ENCODE data around the gene TNRC6A. TPM values are rescaled to one million over a fixed set of nuclear protein-coding genes. Genes with fewer than 3 reads are reported as not detected.

Gene TNRC6A
- total and polyA plus RNA-seq, 2 of the 13 experiments (the other 11 are each of a cell fraction or from before 2014, with no cell fraction given) = 30.9 to 43.6 TPM

DNA sequence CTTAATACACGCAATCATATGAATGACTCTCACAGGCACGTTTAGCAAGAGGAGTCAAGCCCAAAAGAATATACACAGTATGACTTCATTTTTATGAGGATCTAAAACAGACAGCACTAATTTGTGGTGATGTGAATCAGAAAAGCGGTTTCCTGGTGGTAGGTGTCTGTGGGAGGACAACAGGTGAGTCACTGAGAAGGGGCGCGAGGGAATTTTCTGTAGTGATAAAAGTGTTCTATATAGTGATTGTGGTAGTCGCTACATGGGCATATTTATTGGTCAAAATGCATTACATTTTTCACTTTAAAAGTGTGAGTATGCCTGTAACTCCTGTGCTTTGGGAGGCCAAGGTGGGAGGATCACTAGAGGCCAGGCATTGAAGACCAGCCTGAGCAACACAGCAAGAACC is 7.6 kb upstream of the TNRC6A start:
- in situ Hi-C loops (cut with HindIII; ENCODE audit: extremely low pct_ligation_motif_present, low pct_unique_long_range_greater_than_20kb) = no loop called here
- H3K4me2 ChIP-seq (ENCODE audit: low read depth, low read length) = no peak overlapping the region
- FAIRE-seq (no peak), ATAC-seq (no peak), DNase-seq (ENCODE audit: low spot score) (no peak)
- H4K20me1 ChIP-seq (ENCODE audit: insufficient read depth, low read length) = no peaks in the 10 kb centered on the region
- CTCF ChIA-PET (ENCODE audit: low intra/inter-chr PET ratio, low total read pairs) = no interaction called here
- H3K4me1 ChIP-seq (ENCODE audit: insufficient read depth, low read length) = peaks cover 9% of the 10 kb centered on the region
- no peaks in the 10 kb centered on the region for H3K9me3 ChIP-seq (ENCODE audit: low read length)
- H2AFZ ChIP-seq (ENCODE audit: low read length) = no peak overlapping the region
- POLR2A ChIA-PET = no interaction called here
- no peak overlapping the region for H3K9ac ChIP-seq (ENCODE audit: insufficient read depth, low read depth, low read length)
- WGBS (ENCODE audit: low lambda C conversion rate) = 61% methylated on average over 6 of the region's 6 CpGs
- no peak overlapping the region for H3K4me3 ChIP-seq (replicated peaks in 1 of 3; ENCODE audit: insufficient read depth in 1 of 3, low read depth in 2 of 3, low read length in 3 of 3)
- no TSS peak for BruUV-seq (replicated peaks)
- no peaks in the 10 kb centered on the region for H3K36me3 ChIP-seq (replicated peaks in 1 of 2; ENCODE audit: control insufficient read depth in 1 of 2, insufficient read depth in 2 of 2, low read length in 2 of 2)
- H3K27me3 ChIP-seq (ENCODE audit: control insufficient read depth in 1 of 2, insufficient read depth in 2 of 2, low read length in 2 of 2) = peaks cover 0 to 10% of the 10 kb centered on the region in 2 experiments; a peak in 3 of 5 replicates
- no peak overlapping the region for H3K27ac ChIP-seq (ENCODE audit: extremely low read length, insufficient read depth, low read length)
- no peaks in the 10 kb centered on the region for H3K79me2 ChIP-seq (ENCODE audit: insufficient read depth, low read length)
- intact Hi-C loops (cut with micrococcal nuclease; ENCODE audit: unreplicated experiment) = no loop called here
- no peak for TF ChIP-seq SP4 (CRISPR knock-in tag; IDR thresholded peaks at IDR 0.05)
- TF ChIP-seq, protein P1, sequence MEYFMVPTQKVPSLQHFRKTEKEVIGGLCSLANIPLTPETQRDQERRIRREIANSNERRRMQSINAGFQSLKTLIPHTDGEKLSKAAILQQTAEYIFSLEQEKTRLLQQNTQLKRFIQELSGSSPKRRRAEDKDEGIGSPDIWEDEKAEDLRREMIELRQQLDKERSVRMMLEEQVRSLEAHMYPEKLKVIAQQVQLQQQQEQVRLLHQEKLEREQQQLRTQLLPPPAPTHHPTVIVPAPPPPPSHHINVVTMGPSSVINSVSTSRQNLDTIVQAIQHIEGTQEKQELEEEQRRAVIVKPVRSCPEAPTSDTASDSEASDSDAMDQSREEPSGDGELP (IDR thresholded peaks at IDR 0.05; ENCODE audit: borderline replicate concordance, low read depth) = no peak

DNA sequence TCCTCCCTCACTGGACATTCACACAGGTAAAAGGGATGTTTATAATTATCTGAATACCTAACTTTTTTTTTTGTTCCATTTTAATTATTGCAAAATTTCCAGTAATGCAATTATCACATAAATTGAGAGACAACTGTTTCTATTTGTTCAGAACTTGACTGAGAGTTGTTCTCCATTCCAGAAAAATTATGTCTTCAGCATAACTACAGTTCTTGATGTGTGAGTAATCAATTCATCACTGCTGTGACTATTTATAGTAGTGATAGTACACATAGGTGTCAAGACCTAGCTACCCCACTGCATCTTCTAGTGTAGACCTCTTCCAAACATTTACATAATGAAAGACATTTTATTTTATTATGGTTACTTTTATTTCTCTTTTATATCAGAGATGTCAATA is 5.8 kb upstream of the TNRC6A start:
- FAIRE-seq = no peak
- H3K4me1 ChIP-seq (ENCODE audit: insufficient read depth, low read length) = peaks cover 19% of the 10 kb centered on the region
- ChIA-PET POLR2A (no interaction called here), CTCF (ENCODE audit: low intra/inter-chr PET ratio, low total read pairs) (no interaction called here)
- H3K27ac ChIP-seq (ENCODE audit: extremely low read length, insufficient read depth, low read length) = no peak overlapping the region
- H3K27me3 ChIP-seq (ENCODE audit: control insufficient read depth in 1 of 2, insufficient read depth in 2 of 2, low read length in 2 of 2) = peaks cover 0 to 10% of the 10 kb centered on the region in 2 experiments; a peak in 3 of 5 replicates
- H3K36me3 ChIP-seq (replicated peaks in 1 of 2; ENCODE audit: control insufficient read depth in 1 of 2, insufficient read depth in 2 of 2, low read length in 2 of 2) = no peaks in the 10 kb centered on the region
- no peak overlapping the region for H2AFZ ChIP-seq (ENCODE audit: low read length)
- H3K4me2 ChIP-seq (ENCODE audit: low read depth, low read length) = no peak overlapping the region
- H3K9me3 ChIP-seq (ENCODE audit: low read length) = no peaks in the 10 kb centered on the region
- ATAC-seq = no peak
- intact Hi-C loops (cut with micrococcal nuclease; ENCODE audit: unreplicated experiment) = no loop called here
- BruUV-seq (replicated peaks) = no TSS peak
- in situ Hi-C loops (cut with HindIII; ENCODE audit: extremely low pct_ligation_motif_present, low pct_unique_long_range_greater_than_20kb) = no loop called here
- no peak overlapping the region for H3K4me3 ChIP-seq (replicated peaks in 1 of 3; ENCODE audit: insufficient read depth in 1 of 3, low read depth in 2 of 3, low read length in 3 of 3)
- H3K9ac ChIP-seq (ENCODE audit: insufficient read depth, low read depth, low read length) = no peak overlapping the region
- H3K79me2 ChIP-seq (ENCODE audit: insufficient read depth, low read length) = no peaks in the 10 kb centered on the region
- H4K20me1 ChIP-seq (ENCODE audit: insufficient read depth, low read length) = no peaks in the 10 kb centered on the region
- no peak for DNase-seq (ENCODE audit: low spot score)
- TF ChIP-seq, protein P2, sequence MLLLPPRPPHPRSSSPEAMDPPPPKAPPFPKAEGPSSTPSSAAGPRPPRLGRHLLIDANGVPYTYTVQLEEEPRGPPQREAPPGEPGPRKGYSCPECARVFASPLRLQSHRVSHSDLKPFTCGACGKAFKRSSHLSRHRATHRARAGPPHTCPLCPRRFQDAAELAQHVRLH (CRISPR knock-in tag; IDR thresholded peaks at IDR 0.05; ENCODE audit: borderline replicate concordance, low read depth) = no peak
- TF ChIP-seq, protein P3, sequence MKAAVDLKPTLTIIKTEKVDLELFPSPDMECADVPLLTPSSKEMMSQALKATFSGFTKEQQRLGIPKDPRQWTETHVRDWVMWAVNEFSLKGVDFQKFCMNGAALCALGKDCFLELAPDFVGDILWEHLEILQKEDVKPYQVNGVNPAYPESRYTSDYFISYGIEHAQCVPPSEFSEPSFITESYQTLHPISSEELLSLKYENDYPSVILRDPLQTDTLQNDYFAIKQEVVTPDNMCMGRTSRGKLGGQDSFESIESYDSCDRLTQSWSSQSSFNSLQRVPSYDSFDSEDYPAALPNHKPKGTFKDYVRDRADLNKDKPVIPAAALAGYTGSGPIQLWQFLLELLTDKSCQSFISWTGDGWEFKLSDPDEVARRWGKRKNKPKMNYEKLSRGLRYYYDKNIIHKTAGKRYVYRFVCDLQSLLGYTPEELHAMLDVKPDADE (CRISPR knock-in tag; IDR thresholded peaks at IDR 0.05) = no peak
- TF ChIP-seq ASH2L (IDR thresholded peaks at IDR 0.05; ENCODE audit: insufficient read length, low read depth, low read length) (no peak), SMARCE1 (IDR thresholded peaks at IDR 0.05; ENCODE audit: borderline replicate concordance) (no peak)
- TF ChIP-seq, protein P4, sequence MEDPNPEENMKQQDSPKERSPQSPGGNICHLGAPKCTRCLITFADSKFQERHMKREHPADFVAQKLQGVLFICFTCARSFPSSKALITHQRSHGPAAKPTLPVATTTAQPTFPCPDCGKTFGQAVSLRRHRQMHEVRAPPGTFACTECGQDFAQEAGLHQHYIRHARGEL (CRISPR knock-in tag; IDR thresholded peaks at IDR 0.05) = no peak
- TF ChIP-seq, protein P5, sequence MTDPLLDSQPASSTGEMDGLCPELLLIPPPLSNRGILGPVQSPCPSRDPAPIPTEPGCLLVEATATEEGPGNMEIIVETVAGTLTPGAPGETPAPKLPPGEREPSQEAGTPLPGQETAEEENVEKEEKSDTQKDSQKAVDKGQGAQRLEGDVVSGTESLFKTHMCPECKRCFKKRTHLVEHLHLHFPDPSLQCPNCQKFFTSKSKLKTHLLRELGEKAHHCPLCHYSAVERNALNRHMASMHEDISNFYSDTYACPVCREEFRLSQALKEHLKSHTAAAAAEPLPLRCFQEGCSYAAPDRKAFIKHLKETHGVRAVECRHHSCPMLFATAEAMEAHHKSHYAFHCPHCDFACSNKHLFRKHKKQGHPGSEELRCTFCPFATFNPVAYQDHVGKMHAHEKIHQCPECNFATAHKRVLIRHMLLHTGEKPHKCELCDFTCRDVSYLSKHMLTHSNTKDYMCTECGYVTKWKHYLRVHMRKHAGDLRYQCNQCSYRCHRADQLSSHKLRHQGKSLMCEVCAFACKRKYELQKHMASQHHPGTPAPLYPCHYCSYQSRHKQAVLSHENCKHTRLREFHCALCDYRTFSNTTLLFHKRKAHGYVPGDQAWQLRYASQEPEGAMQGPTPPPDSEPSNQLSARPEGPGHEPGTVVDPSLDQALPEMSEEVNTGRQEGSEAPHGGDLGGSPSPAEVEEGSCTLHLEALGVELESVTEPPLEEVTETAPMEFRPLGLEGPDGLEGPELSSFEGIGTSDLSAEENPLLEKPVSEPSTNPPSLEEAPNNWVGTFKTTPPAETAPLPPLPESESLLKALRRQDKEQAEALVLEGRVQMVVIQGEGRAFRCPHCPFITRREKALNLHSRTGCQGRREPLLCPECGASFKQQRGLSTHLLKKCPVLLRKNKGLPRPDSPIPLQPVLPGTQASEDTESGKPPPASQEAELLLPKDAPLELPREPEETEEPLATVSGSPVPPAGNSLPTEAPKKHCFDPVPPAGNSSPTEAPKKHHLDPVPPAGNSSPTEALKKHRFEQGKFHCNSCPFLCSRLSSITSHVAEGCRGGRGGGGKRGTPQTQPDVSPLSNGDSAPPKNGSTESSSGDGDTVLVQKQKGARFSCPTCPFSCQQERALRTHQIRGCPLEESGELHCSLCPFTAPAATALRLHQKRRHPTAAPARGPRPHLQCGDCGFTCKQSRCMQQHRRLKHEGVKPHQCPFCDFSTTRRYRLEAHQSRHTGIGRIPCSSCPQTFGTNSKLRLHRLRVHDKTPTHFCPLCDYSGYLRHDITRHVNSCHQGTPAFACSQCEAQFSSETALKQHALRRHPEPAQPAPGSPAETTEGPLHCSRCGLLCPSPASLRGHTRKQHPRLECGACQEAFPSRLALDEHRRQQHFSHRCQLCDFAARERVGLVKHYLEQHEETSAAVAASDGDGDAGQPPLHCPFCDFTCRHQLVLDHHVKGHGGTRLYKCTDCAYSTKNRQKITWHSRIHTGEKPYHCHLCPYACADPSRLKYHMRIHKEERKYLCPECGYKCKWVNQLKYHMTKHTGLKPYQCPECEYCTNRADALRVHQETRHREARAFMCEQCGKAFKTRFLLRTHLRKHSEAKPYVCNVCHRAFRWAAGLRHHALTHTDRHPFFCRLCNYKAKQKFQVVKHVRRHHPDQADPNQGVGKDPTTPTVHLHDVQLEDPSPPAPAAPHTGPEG (CRISPR knock-in tag; IDR thresholded peaks at IDR 0.05) = no peak
